ENCODE data around the gene MEX3D.

The MEX3D gene

GRCh38 chr19:1505012-1505411 is 63.1 kb downstream of the MEX3D start:
- Histone ChIP-seq H3K27me3 (ENCODE audit: insufficient read depth, poor library complexity, severe bottlenecking) (no peaks in the 10 kb centered on the region), H3K4me3 (ENCODE audit: severe bottlenecking) (no peak overlapping the region), H3K9me3 (ENCODE audit: severe bottlenecking) (no peaks in the 10 kb centered on the region), H3K4me1 (ENCODE audit: insufficient read depth, poor library complexity, severe bottlenecking) (no peaks in the 10 kb centered on the region), H3K27ac (ENCODE audit: poor library complexity, severe bottlenecking) (no peak overlapping the region), H3K36me3 (ENCODE audit: low read depth) (no peaks in the 10 kb centered on the region)
- DNase-seq (ENCODE audit: low spot score) (no peak), ATAC-seq (ENCODE audit: low read depth) (no peak)
- TF ChIP-seq CTCF (IDR thresholded peaks at IDR 0.05; ENCODE audit: poor library complexity, severe bottlenecking): no peak
